Loucy (cell line): ENCODE results near the gene NOP16.

Source experiments
- EZH2phosphoT487 ChIP-seq: fragments of 200-600 bp; IDR thresholded peaks from 2 replicates; pipeline ENCODE4 v1.6.1; 2018; ENCODE audit warnings: antibody characterized with exemption, mild to moderate bottlenecking, moderate library complexity, borderline replicate concordance
- TF ChIP-seq, protein P1 (sequence below): fragments of 200-600 bp; sonication (generic); conservative IDR thresholded peaks from 2 replicates; pipeline ENCODE4 v1.5.1; 2014; ENCODE audit warnings: mild to moderate bottlenecking, antibody characterized with exemption, low read length

DNA sequence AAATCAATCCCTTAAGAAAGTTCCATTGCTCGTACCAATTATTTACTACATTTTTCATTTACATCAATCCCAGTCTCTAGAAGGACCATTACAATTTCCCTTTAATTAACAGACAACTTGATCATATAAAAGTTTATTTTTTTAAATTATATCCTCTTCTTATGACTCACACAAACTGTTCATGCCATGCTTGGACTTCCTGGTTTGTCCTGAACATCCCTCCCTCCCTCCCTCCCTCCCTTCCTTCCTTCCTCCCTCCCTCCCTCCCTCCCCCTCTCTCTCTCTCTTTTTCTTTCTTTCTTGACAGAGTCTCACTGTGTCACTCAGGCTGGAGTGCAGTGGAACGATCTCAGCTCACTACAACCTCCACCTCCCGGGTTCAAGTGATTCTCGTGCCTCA lies 39.6 kb upstream of the NOP16 start:
- TF ChIP-seq, protein P1, sequence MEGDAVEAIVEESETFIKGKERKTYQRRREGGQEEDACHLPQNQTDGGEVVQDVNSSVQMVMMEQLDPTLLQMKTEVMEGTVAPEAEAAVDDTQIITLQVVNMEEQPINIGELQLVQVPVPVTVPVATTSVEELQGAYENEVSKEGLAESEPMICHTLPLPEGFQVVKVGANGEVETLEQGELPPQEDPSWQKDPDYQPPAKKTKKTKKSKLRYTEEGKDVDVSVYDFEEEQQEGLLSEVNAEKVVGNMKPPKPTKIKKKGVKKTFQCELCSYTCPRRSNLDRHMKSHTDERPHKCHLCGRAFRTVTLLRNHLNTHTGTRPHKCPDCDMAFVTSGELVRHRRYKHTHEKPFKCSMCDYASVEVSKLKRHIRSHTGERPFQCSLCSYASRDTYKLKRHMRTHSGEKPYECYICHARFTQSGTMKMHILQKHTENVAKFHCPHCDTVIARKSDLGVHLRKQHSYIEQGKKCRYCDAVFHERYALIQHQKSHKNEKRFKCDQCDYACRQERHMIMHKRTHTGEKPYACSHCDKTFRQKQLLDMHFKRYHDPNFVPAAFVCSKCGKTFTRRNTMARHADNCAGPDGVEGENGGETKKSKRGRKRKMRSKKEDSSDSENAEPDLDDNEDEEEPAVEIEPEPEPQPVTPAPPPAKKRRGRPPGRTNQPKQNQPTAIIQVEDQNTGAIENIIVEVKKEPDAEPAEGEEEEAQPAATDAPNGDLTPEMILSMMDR, result no peak
- no peak for TF ChIP-seq EZH2phosphoT487
